ENCODE measurements around the gene SIPA1L3. TPM values are rescaled to one million over a fixed set of nuclear protein-coding genes. Genes with fewer than 3 reads are reported as not detected.

Gene SIPA1L3
- total and polyA plus RNA-seq, 2 donors from 2014 or later = 5.8 to 61.7 TPM

DNA sequence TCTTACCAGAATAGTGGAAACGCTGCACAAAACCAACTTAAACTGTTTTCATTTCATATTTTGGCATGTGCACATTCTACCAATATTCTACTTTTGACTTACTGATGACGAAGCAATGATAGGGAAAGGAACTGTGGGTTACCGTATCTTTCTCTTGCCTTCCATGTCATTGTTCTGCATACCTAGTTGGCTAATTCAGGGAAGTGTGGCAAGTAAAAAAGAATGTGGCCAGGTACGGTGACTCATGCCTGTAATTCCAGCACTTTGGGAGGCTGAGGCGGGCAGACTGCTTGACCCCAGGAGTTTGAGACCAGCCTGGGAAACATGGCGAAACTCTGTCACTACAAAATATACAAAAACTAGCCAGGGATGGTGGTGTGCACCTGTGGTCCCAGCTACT is 108.2 kb downstream of the SIPA1L3 start:
- H3K4me3 ChIP-seq (ENCODE audit: low read length in 3 of 3) = no peak overlapping the region
- intact Hi-C loops (cut with DNase I) = no loop called here
- peaks cover 3 to 11% (median 6%) of the 10 kb centered on the region in 3 donors for H3K4me1 ChIP-seq (ENCODE audit: control insufficient read depth in 2 of 3, insufficient read depth in 2 of 3, low read depth in 1 of 3, low read length in 3 of 3)
- no peaks in the 10 kb centered on the region for H3K9me3 ChIP-seq (ENCODE audit: control insufficient read depth in 2 of 3, insufficient read depth in 1 of 3, low read length in 3 of 3)
- H3K36me3 ChIP-seq (ENCODE audit: control insufficient read depth in 2 of 3, insufficient read depth in 3 of 3, low read length in 3 of 3) = no peaks in the 10 kb centered on the region
- no peak overlapping the region for H3K27ac ChIP-seq (ENCODE audit: low read depth in 2 of 2, low read length in 2 of 2)
- DNase-seq (no peak), FAIRE-seq (no peak)
- TF ChIP-seq, protein P1, sequence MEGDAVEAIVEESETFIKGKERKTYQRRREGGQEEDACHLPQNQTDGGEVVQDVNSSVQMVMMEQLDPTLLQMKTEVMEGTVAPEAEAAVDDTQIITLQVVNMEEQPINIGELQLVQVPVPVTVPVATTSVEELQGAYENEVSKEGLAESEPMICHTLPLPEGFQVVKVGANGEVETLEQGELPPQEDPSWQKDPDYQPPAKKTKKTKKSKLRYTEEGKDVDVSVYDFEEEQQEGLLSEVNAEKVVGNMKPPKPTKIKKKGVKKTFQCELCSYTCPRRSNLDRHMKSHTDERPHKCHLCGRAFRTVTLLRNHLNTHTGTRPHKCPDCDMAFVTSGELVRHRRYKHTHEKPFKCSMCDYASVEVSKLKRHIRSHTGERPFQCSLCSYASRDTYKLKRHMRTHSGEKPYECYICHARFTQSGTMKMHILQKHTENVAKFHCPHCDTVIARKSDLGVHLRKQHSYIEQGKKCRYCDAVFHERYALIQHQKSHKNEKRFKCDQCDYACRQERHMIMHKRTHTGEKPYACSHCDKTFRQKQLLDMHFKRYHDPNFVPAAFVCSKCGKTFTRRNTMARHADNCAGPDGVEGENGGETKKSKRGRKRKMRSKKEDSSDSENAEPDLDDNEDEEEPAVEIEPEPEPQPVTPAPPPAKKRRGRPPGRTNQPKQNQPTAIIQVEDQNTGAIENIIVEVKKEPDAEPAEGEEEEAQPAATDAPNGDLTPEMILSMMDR (IDR thresholded peaks at IDR 0.05; ENCODE audit: borderline replicate concordance, extremely low read depth, insufficient read depth) = no peak
- H3K9ac ChIP-seq (ENCODE audit: low read length in 3 of 3) = no peak overlapping the region
- no peaks in the 10 kb centered on the region for H3K27me3 ChIP-seq (ENCODE audit: control insufficient read depth, insufficient read depth, low read length)

DNA sequence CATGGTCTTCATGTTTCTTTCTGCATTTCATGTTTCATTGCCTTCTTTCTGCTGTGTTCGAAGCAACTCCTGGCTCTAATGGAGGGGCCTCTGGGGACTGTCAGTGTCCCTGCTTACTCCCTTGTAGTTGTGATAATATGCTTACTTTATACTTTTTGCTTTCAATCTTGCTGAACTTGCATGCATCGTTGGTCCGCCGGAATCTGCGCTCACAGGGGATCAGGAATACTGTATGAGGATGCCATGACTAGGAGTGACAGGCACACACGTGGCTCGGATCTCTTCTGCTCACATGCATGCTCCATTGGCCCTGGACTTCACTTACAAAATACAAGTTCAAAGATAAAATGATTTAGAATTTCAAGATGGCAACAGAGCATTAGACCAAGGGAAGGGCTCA is 108.8 kb downstream of the SIPA1L3 start:
- H3K36me3 ChIP-seq (ENCODE audit: control insufficient read depth in 2 of 3, insufficient read depth in 3 of 3, low read length in 3 of 3) = no peaks in the 10 kb centered on the region
- TF ChIP-seq, protein P1 (IDR thresholded peaks at IDR 0.05; ENCODE audit: borderline replicate concordance, extremely low read depth, insufficient read depth) = no peak
- DNase-seq = peak in 3 of 5 donors; percentile 85 to 89 (median 85)
- H3K4me3 ChIP-seq (ENCODE audit: low read length in 3 of 3) = no peak overlapping the region
- H3K27me3 ChIP-seq (ENCODE audit: control insufficient read depth, insufficient read depth, low read length) = no peaks in the 10 kb centered on the region
- H3K27ac ChIP-seq (ENCODE audit: low read depth in 2 of 2, low read length in 2 of 2) = no peak overlapping the region
- intact Hi-C loops (cut with DNase I) = no loop called here
- no peak for FAIRE-seq
- peaks cover 3 to 11% (median 6%) of the 10 kb centered on the region in 3 donors for H3K4me1 ChIP-seq (ENCODE audit: control insufficient read depth in 2 of 3, insufficient read depth in 2 of 3, low read depth in 1 of 3, low read length in 3 of 3)
- no peak overlapping the region for H3K9ac ChIP-seq (ENCODE audit: low read length in 3 of 3)
- H3K9me3 ChIP-seq (ENCODE audit: control insufficient read depth in 2 of 3, insufficient read depth in 1 of 3, low read length in 3 of 3) = no peaks in the 10 kb centered on the region

DNA sequence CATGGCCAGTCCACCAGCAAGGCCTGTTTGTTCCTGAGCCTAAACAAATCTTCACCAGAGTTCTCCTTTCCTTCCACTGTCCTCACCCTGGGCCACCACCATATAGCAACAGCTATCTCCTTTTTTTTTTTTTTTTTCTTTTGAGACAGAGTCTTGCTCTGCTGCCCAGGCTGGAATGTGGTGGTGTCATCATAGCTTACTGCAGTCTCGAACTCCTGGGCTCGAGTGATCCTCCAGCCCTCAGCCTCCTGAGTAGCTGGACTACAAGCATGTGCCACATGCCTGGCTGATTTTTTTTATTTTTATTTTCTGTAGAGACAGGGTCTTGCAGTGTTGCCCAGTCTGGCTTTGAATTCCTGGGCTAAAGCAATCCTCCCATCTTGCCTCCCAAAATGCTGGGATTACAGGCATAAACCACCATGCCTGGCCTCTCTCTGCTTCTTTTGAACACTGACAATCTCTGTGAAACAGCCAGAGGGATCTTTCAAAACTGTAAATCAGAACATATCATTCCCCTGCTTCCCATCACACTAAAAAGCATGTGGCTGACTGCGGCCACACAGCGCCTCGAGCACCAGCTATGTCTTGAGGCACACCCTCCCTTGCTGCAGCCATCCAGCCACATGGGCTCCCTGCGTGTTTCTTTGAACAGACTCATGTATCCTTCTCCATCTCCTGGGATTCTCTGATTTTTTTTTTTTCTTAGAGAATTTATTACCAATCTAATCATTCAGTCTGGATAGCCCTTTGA is 110.6 kb downstream of the SIPA1L3 start:
- TF ChIP-seq, protein P1 (IDR thresholded peaks at IDR 0.05; ENCODE audit: borderline replicate concordance, extremely low read depth, insufficient read depth) = no peak
- H3K4me3 ChIP-seq (ENCODE audit: low read length in 3 of 3) = no peak overlapping the region
- FAIRE-seq (no peak), DNase-seq (no peak)
- no peaks in the 10 kb centered on the region for H3K9me3 ChIP-seq (ENCODE audit: control insufficient read depth in 2 of 3, insufficient read depth in 1 of 3, low read length in 3 of 3)
- no peaks in the 10 kb centered on the region for H3K36me3 ChIP-seq (ENCODE audit: control insufficient read depth in 2 of 3, insufficient read depth in 3 of 3, low read length in 3 of 3)
- no peak overlapping the region for H3K9ac ChIP-seq (ENCODE audit: low read length in 3 of 3)
- intact Hi-C loops (cut with DNase I) = no loop called here
- H3K27ac ChIP-seq (ENCODE audit: low read depth in 2 of 2, low read length in 2 of 2) = no peak overlapping the region
- H3K27me3 ChIP-seq (ENCODE audit: control insufficient read depth, insufficient read depth, low read length) = no peaks in the 10 kb centered on the region
- peaks cover 3 to 11% (median 6%) of the 10 kb centered on the region in 3 donors for H3K4me1 ChIP-seq (ENCODE audit: control insufficient read depth in 2 of 3, insufficient read depth in 2 of 3, low read depth in 1 of 3, low read length in 3 of 3)
